ENCODE measurements around the gene CIAO2B.
A peak's percentile ranks its signal among the peaks of the same experiment; 100 is the strongest.
"Not testable (repeated sequence)": the region's sequence is repeated elsewhere in the genome, so short reads cannot be mapped to it uniquely, and the experiment has no call there.

The CIAO2B gene

DNA sequence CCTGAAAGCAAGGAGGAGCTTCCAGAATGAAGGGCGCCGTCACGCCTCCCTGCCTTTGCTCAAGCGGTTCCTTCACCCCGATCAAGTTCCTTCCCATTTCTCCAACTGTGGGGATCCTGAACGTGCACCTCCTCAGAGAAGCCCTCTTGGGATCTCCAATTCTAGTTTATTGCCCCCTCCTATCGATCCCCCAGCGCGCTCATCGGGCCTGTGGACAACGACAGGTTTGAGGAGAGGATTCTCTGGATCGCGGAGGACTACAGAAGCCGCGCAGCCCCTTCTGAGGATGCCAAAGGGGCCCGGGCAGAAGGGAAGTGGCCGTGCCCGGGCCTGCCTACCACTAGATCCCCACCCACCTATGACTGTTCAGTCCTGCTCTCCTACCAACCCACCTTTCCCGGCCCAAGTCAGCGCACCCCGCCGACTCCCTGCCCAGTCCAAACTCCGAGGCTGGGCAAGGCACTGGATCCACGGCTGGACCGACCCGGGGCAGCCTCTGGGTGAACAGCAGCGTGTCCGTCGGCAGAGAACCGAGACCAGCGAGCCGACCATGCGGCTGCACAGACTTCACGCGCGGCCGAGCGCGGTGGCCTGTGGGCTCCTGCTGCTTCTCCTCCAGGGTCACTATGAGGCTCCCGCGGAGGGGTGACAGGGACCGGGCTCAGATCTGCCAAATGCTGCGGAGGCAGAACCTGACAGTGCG lies 14.1 kb upstream of the CIAO2B start:
- DNase-seq (ENCODE audit: low read depth) = no peak

DNA sequence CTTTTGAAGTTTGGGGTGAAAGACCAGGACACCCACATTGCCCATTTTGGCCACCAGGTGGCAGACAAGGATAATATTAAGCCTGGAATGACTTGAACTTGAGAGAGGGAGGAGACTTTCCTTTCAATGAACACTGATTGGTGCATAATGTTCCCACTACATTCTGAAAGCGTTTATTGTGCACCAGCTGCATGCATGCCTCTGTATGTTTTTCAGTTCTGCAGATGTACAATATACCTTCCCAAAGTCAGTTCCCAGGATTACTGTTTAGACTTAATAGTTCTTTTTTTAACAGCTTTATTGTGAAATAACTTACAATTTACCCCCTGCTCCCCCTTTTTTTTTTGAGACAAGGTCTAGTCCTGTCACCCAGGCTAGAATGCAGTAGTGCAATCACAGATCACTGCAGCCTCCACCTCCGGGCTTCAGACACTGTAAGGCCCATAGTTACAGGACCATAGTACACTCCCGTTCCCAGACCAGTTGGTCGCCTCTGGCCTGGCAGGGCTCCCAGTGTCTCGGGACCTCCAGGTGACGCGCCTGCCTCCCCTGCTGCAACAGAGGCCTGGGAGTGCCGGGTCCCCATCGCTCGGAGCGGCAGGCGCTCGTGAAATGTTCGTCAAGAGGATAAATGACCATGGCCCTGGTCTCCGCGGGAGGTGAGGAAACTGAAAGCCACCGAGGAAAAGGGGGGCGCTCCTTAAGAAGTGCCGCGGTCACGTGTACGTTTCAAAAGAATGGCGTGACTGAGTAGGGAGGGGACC lies 13.3 kb upstream of the CIAO2B start:
- peak overlapping the region; percentile 53 for H3K4me3 ChIP-seq (replicated peaks; ENCODE audit: low read depth, low read length)
- peak; percentile 88 for DNase-seq (ENCODE audit: low read depth)
- peak; percentile 91 for TF ChIP-seq CTCF (IDR thresholded peaks at IDR 0.05; ENCODE audit: low read length, missing control alignments)

More for the DNA sequence above, 14.1 kb upstream of the CIAO2B start:
- H3K4me3 ChIP-seq (replicated peaks; ENCODE audit: low read depth, low read length) = peak overlapping the region; percentile 53
- TF ChIP-seq CTCF (IDR thresholded peaks at IDR 0.05; ENCODE audit: low read length, missing control alignments) = no peak

DNA sequence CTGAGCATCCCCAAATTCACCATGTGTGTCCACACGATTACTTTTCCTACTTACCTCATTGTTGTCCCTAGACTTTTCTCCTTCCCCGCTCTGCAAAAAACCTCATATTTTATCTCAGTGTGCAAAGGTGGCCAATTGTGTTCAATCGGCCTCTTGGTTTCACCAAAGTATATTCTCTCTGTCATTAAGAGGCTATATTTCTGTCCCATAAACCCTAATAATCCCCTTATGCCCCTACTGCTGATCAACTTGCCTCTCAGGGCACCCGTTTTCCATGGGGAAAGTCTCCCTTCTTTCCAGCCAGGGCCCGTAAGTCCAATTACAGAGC lies 12.7 kb upstream of the CIAO2B start:
- no peak overlapping the region for H3K4me3 ChIP-seq (replicated peaks; ENCODE audit: low read depth, low read length)
- no peak for DNase-seq (ENCODE audit: low read depth)
- no peak for TF ChIP-seq CTCF (IDR thresholded peaks at IDR 0.05; ENCODE audit: low read length, missing control alignments)

DNA sequence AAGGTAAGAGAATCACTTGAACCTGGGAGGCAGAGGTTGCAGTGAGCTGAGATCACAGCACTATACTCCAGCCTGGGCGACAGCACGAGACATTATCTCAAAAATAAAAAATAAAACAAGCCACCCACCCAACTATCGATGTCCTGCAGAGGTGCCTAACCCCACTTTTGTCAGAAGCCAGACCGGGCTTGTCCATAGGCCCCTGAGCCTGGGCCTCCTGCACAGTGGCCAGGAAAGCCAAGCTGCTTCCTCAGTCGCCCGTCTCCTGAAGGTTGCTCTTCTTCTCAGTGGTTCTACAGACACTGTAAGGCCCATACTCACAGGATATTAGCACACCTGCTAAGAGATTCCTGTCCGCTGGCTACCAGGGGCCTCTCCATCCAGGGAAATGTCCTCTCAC lies 12.3 kb upstream of the CIAO2B start:
- no peak overlapping the region for H3K4me3 ChIP-seq (replicated peaks; ENCODE audit: low read depth, low read length)
- TF ChIP-seq CTCF (IDR thresholded peaks at IDR 0.05; ENCODE audit: low read length, missing control alignments) = no peak
- no peak for DNase-seq (ENCODE audit: low read depth)

DNA sequence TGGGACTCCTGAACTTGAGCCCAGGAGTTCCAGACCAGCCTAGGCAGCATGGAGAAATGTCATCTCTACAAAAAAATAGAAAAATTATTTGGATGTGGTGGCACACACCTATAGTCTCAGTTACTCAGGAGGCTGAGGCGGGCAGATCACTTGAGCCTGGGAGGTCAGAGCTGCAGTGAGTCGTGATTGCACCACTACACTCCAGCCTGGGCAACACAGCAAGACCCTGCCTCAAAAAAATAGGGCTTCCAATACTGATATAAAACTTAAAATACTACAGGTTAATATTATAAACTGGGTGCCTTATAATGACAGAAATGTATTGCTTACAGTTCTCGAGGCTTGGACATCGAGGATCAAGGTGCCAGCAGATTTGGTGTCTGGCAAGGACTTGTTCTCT lies 11.7 kb upstream of the CIAO2B start:
- DNase-seq (ENCODE audit: low read depth) = no peak
- H3K4me3 ChIP-seq (replicated peaks; ENCODE audit: low read depth, low read length) = no peak overlapping the region
- no peak for TF ChIP-seq CTCF (IDR thresholded peaks at IDR 0.05; ENCODE audit: low read length, missing control alignments)

- not testable (repeated sequence) for DNase-seq (ENCODE audit: low read depth); H3K4me3 ChIP-seq (replicated peaks; ENCODE audit: low read depth, low read length)
Measured at GRCh38 chr16:66944971-66945370, 10.8 kb upstream of the CIAO2B start.

DNA sequence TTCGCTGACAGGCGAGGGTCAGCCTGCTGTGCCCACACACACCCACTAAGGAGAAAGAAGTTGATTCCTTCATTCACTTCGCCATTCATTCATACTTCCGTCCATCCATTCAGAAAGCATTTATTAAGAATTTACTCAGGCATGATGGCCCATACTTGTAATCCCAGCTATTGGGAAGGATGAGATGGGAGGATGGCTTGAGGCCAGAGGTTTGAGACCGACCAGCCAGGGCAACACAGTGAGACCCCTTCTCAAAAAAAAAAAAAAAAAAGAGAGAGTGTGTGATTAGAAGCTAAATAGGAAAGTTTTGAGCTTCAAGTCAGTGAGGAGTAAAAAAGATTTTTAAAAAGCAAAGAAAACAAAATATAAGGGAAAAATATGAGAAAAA lies 9.8 kb upstream of the CIAO2B start:
- TF ChIP-seq CTCF (IDR thresholded peaks at IDR 0.05; ENCODE audit: low read length, missing control alignments) = no peak
- H3K4me3 ChIP-seq (replicated peaks; ENCODE audit: low read depth, low read length) = no peak overlapping the region
- no peak for DNase-seq (ENCODE audit: low read depth)
